OCI-LY7 (cell line): Measurements from ENCODE around the gene LEAP2.

Experiments used
- EZH2phosphoT487 ChIP-seq: fragments of 200-600 bp; sonication (generic); IDR thresholded peaks from 2 replicates; pipeline ENCODE4 v1.6.1; 2018; ENCODE audit warnings: low read depth, borderline replicate concordance, mild to moderate bottlenecking, mixed run types, antibody characterized with exemption, low read length, moderate library complexity, mixed read lengths
- TF ChIP-seq, protein P1 (sequence below): fragments of 200-600 bp; sonication (generic); conservative IDR thresholded peaks from 2 replicates; pipeline ENCODE4 v1.5.1; 2014; ENCODE audit warnings: mild to moderate bottlenecking, antibody characterized with exemption, low read length, moderate library complexity, mixed read lengths

DNA sequence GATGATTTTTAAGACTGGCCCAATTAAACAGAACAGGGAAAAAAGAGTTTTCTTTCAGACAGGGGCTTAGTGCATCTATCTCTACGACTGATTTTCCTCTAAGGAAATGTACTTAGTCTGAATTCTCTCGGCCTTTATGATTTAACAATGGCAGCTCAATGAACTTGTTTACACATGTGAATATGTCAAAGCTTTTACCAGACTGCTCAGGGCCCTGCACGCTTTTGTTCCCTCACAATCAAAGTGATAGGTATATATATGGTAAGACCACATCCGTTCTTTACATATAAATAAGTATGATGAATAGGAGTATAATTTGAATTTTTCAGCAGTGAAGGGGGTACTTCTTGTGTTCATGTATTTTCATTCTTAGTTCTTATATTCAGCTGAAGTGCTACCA, 27.6 kb downstream of the LEAP2 start:
- TF ChIP-seq, protein P1, sequence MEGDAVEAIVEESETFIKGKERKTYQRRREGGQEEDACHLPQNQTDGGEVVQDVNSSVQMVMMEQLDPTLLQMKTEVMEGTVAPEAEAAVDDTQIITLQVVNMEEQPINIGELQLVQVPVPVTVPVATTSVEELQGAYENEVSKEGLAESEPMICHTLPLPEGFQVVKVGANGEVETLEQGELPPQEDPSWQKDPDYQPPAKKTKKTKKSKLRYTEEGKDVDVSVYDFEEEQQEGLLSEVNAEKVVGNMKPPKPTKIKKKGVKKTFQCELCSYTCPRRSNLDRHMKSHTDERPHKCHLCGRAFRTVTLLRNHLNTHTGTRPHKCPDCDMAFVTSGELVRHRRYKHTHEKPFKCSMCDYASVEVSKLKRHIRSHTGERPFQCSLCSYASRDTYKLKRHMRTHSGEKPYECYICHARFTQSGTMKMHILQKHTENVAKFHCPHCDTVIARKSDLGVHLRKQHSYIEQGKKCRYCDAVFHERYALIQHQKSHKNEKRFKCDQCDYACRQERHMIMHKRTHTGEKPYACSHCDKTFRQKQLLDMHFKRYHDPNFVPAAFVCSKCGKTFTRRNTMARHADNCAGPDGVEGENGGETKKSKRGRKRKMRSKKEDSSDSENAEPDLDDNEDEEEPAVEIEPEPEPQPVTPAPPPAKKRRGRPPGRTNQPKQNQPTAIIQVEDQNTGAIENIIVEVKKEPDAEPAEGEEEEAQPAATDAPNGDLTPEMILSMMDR = no peak
- TF ChIP-seq EZH2phosphoT487 = no peak
